HepG2 (cell line): ENCODE results near the gene ZNF428. TPM values are rescaled to one million over a fixed set of nuclear protein-coding genes. Genes with fewer than 3 reads are reported as not detected.

Source experiments
- ARNT2 ChIP-seq: sonication (generic); formaldehyde crosslinking; IDR thresholded peaks from 2 replicates; pipeline ENCODE4 v1.8.0; 2022; ENCODE audit warnings: mild to moderate bottlenecking, low read depth, missing genetic modification reagents, moderate library complexity
- ETS1 ChIP-seq: sonication (generic); formaldehyde crosslinking; IDR thresholded peaks from 2 replicates; pipeline ENCODE4 v1.4.0; 2020; ENCODE audit warnings: missing genetic modification reagents
- HNF1A ChIP-seq, 2 experiments: sonication (generic) in 1 of 2; formaldehyde crosslinking in 1 of 2; IDR thresholded peaks; 2 replicates each; pipeline versions ENCODE4 v1.4.0 to v1.6.1; 2016 to 2020; ENCODE audit warnings: borderline replicate concordance in 1 of 2, low read depth in 1 of 2, mild to moderate bottlenecking in 1 of 2, missing genetic modification reagents in 1 of 2
- KLF11 ChIP-seq: IDR thresholded peaks from 2 replicates; pipeline ENCODE4 v1.6.1; 2016; ENCODE audit warnings: missing compliant biosample characterization
- NR2C2 ChIP-seq: sonication (generic); formaldehyde crosslinking; IDR thresholded peaks from 2 replicates; pipeline ENCODE4 v1.4.0; 2020; ENCODE audit warnings: missing genetic modification reagents, mild to moderate bottlenecking, moderate library complexity, borderline replicate concordance
- NR2F1 ChIP-seq, 2 experiments: fragments of 450-650 bp in 1 of 2; formaldehyde crosslinking in 1 of 2; IDR thresholded peaks; 2 replicates each; pipeline versions ENCODE4 v1.5.0 to v1.6.1; 2016 to 2020; ENCODE audit warnings: mild to moderate bottlenecking in 1 of 2, missing compliant biosample characterization in 1 of 2, missing genetic modification reagents in 1 of 2, moderate library complexity in 1 of 2
- PAWR ChIP-seq: sonication (generic); formaldehyde crosslinking; IDR thresholded peaks from 2 replicates; pipeline ENCODE4 v1.4.0; 2020; ENCODE audit warnings: missing genetic modification reagents, mild to moderate bottlenecking, borderline replicate concordance
- REL ChIP-seq: sonication (generic); formaldehyde crosslinking; conservative IDR thresholded peaks from 2 replicates; pipeline ENCODE4 v1.8.0; 2022; ENCODE audit warnings: mild to moderate bottlenecking, missing genetic modification reagents, moderate library complexity
- SATB2 ChIP-seq: sonication (generic); formaldehyde crosslinking; IDR thresholded peaks from 2 replicates; pipeline ENCODE4 v1.5.0; 2020; ENCODE audit warnings: missing genetic modification reagents
- TBX3 ChIP-seq: fragments of 450-650 bp; IDR thresholded peaks from 2 replicates; pipeline ENCODE4 v1.6.1; 2017; ENCODE audit warnings: antibody characterized with exemption, mild to moderate bottlenecking, inconsistent platforms, borderline replicate concordance
- TFDP1 ChIP-seq: IDR thresholded peaks from 2 replicates; pipeline ENCODE4 v1.6.1; 2016; ENCODE audit warnings: missing compliant biosample characterization, missing genetic modification reagents, borderline replicate concordance
- ZNF407 ChIP-seq: sonication (generic); formaldehyde crosslinking; IDR thresholded peaks from one replicate; pipeline ENCODE4 v1.5.1; 2020; ENCODE audit warnings: mild to moderate bottlenecking, missing genetic modification reagents; ENCODE audit errors: not compliant biosample characterization
- polyA plus RNA-seq, 8 experiments: library from polyadenylated mRNA; depleted of rRNA in 3 of 8; stranded (reverse) in 7 of 8; unstranded in 1 of 8; fragments of >200 nt; fragmentation: Illumina TruSeq in 4 of 8; extraction: Trizol in 4 of 8; gene quantifications; 2 replicates each; pipeline versions ENCODE4 v1.2.1 to v1.2.3, GENCODE V29; 2011 to 2016; ENCODE audit warnings: low read depth in 4 of 8, missing spikeins in 1 of 8, mixed read lengths in 1 of 8; ENCODE audit not compliant: insufficient read depth in 1 of 8
- total RNA-seq, 5 experiments: library from RNA; depleted of rRNA; stranded (reverse); fragments of >200 nt; fragmentation: Illumina TruSeq; extraction: Trizol; gene quantifications; 2 replicates each; pipeline ENCODE4 v1.2.3, GENCODE V29; 2016; ENCODE audit warnings: low read depth in 1 of 5

The ZNF428 gene
- total and polyA plus RNA-seq, 2 of the 13 experiments (the other 11 are each of a cell fraction or from before 2014, with no cell fraction given) = 10.4 to 26.9 TPM

GRCh38 chr19:43575156-43575950 is 44.1 kb downstream of the ZNF428 start, which contains the start of the genes PINLYP and XRCC1 (continued):
- TF ChIP-seq ZNF407 (CRISPR knock-in tag) (no peak), TBX3 (no peak), ETS1 (no peak), NR2C2 (CRISPR knock-in tag) (no peak), HNF1A (IDR thresholded peaks at IDR 0.05; ENCODE audit: low read depth) (no peak), HNF1A (CRISPR knock-in tag; IDR thresholded peaks at IDR 0.05; ENCODE audit: borderline replicate concordance) (no peak), REL (CRISPR knock-in tag) (no peak), SATB2 (CRISPR knock-in tag) (no peak), KLF11 (CRISPR knock-in tag) (no peak), PAWR (CRISPR knock-in tag) (no peak), NR2F1 (CRISPR knock-in tag; IDR thresholded peaks at IDR 0.05) (no peak), ARNT2 (no peak), TFDP1 (peak; percentile 88)
